Right renal cortex interstitium (tissue), 3 donors: ENCODE data around the gene DUSP5. TPM values are rescaled to one million over a fixed set of nuclear protein-coding genes. Genes with fewer than 3 reads are reported as not detected.

Experiments
- DNase-seq, 3 donors: peaks; one replicate each; pipeline ENCODE4 v3.0.0-alpha.2; 2013; ENCODE audit warnings: low read depth in 3 of 3, low spot score in 2 of 3
- polyA plus RNA-seq, 3 donors: library from polyadenylated mRNA; unstranded; fragments of 120-200 nt; gene quantifications; one replicate each; pipeline ENCODE4 v1.2.1, GENCODE V29; 2013; ENCODE audit not compliant: insufficient read length in 3 of 3

The DUSP5 gene
- polyA plus RNA-seq, 3 donors, result 12.8 to 14.4 (median 13.1) TPM

- no peak for DNase-seq
These were observed 42.3 kb downstream of the DUSP5 start for GRCh38 chr10:110540031-110540430.

GRCh38 chr10:110544958-110545537 lies 47.3 kb downstream of the DUSP5 start:
- DNase-seq, result no peak

- no peak for DNase-seq
These were observed 48.4 kb downstream of the DUSP5 start for GRCh38 chr10:110546077-110546476.

- no peak for DNase-seq
These were observed 48.9 kb downstream of the DUSP5 start for GRCh38 chr10:110546499-110547110.

- peak; percentile 12 to 33 (median 31) for DNase-seq
These were observed 49.5 kb downstream of the DUSP5 start for GRCh38 chr10:110547139-110547761.

- no peak for DNase-seq
These were observed 50.3 kb downstream of the DUSP5 start for GRCh38 chr10:110548002-110548401.

- DNase-seq, result no peak
These were observed 51.5 kb downstream of the DUSP5 start for GRCh38 chr10:110549211-110549610.

GRCh38 chr10:110553905-110554304 lies 56.2 kb downstream of the DUSP5 start:
- DNase-seq, result no peak

GRCh38 chr10:110556296-110556695 lies 58.6 kb downstream of the DUSP5 start:
- no peak for DNase-seq

GRCh38 chr10:110556969-110557601 lies 59.4 kb downstream of the DUSP5 start:
- DNase-seq, result no peak

GRCh38 chr10:110558041-110558440 lies 60.3 kb downstream of the DUSP5 start:
- DNase-seq, result no peak

- no peak for DNase-seq
These were observed 62.3 kb downstream of the DUSP5 start for GRCh38 chr10:110560012-110560411.

Other genes starting within 250 kb of the DUSP5 start
- gene SMNDC1, start 193.0 kb upstream of the DUSP5 start, polyA plus RNA-seq, result 10 to 100 TPM; 48.0 to 55.2 (median 48.8) TPM
- 100 to 1,000 TPM in 2 of 3 donors, 10 to 100 TPM in 1; 97.6 to 116 (median 106) TPM for gene SMC3, start 69.8 kb downstream of the DUSP5 start, polyA plus RNA-seq
- gene RBM20, start 146.4 kb downstream of the DUSP5 start, polyA plus RNA-seq, result 1 to 10 TPM; 2.6 to 5.1 (median 4.7) TPM